Muscle layer of duodenum (tissue), 2 donors: ENCODE results near the gene ICOS.
"Not testable (repeated sequence)": the region's sequence is repeated elsewhere in the genome, so short reads cannot be mapped to it uniquely, and the experiment has no call there.

Experiments used
- H3K27ac ChIP-seq: one replicate; pipeline ENCODE4 v1.7.0; 2013; ENCODE audit warnings: mild to moderate bottlenecking, low read length
- H3K27me3 ChIP-seq: one replicate; pipeline ENCODE4 v1.7.0; 2013; ENCODE audit warnings: low read depth, mild to moderate bottlenecking, control low read depth, low read length
- H3K36me3 ChIP-seq, 2 donors: one replicate each; pipeline ENCODE4 v1.7.0; 2013; ENCODE audit warnings: low read length in 2 of 2, control low read depth in 1 of 2, mild to moderate bottlenecking in 1 of 2; ENCODE audit not compliant: insufficient read depth in 2 of 2, control insufficient read depth in 1 of 2
- H3K4me1 ChIP-seq, 2 donors: one replicate each; pipeline ENCODE4 v1.7.0; 2013; ENCODE audit warnings: low read length in 2 of 2, mild to moderate bottlenecking in 2 of 2, control low read depth in 1 of 2, moderate library complexity in 1 of 2; ENCODE audit not compliant: insufficient read depth in 2 of 2, control insufficient read depth in 1 of 2
- H3K4me3 ChIP-seq, 2 donors: one replicate each; pipeline ENCODE4 v1.7.0; 2013; ENCODE audit warnings: low read length in 2 of 2, low read depth in 1 of 2, mild to moderate bottlenecking in 1 of 2
- H3K9me3 ChIP-seq, 2 donors: one replicate each; pipeline ENCODE4 v1.7.0; 2013; ENCODE audit warnings: low read length in 2 of 2, control low read depth in 1 of 2, mild to moderate bottlenecking in 1 of 2; ENCODE audit not compliant: control insufficient read depth in 1 of 2
- donor health status: healthy.

The ICOS gene

GRCh38 chr2:203918264-203918663 lies 18.3 kb upstream of the ICOS start:
- Histone ChIP-seq H3K4me3 (no peak overlapping the region), H3K36me3 (no peaks in the 10 kb centered on the region), H3K4me1 (peaks cover 0 to 5% of the 10 kb centered on the region in 2 donors), H3K27me3 (no peaks in the 10 kb centered on the region), H3K9me3 (no peaks in the 10 kb centered on the region), H3K27ac (no peak overlapping the region)

GRCh38 chr2:203918839-203919238 lies 17.7 kb upstream of the ICOS start:
- Histone ChIP-seq H3K9me3 (no peaks in the 10 kb centered on the region), H3K27ac (no peak overlapping the region), H3K36me3 (no peaks in the 10 kb centered on the region), H3K27me3 (no peaks in the 10 kb centered on the region), H3K4me3 (no peak overlapping the region), H3K4me1 (peaks cover 0 to 5% of the 10 kb centered on the region in 2 donors)

- Histone ChIP-seq H3K4me3 (no peak overlapping the region), H3K36me3 (no peaks in the 10 kb centered on the region), H3K4me1 (no peaks in the 10 kb centered on the region), H3K27ac (no peak overlapping the region), H3K9me3 (no peaks in the 10 kb centered on the region), H3K27me3 (no peaks in the 10 kb centered on the region)
These were observed 10.9 kb upstream of the ICOS start for GRCh38 chr2:203925512-203926158.

- Histone ChIP-seq H3K36me3 (no peaks in the 10 kb centered on the region), H3K27ac (no peak overlapping the region), H3K4me3 (no peak overlapping the region), H3K27me3 (no peaks in the 10 kb centered on the region), H3K9me3 (no peaks in the 10 kb centered on the region), H3K4me1 (no peaks in the 10 kb centered on the region)
These were observed 7.7 kb upstream of the ICOS start for GRCh38 chr2:203928849-203929248.

- H3K9me3 ChIP-seq, H3K27me3 ChIP-seq, H3K36me3 ChIP-seq, H3K4me1 ChIP-seq, H3K27ac ChIP-seq, H3K4me3 ChIP-seq: not testable (repeated sequence)
These were observed 5.3 kb upstream of the ICOS start for GRCh38 chr2:203931262-203931661.

- Histone ChIP-seq H3K4me3 (no peak overlapping the region), H3K36me3 (no peaks in the 10 kb centered on the region), H3K4me1 (peaks cover 0 to 4% of the 10 kb centered on the region in 2 donors), H3K9me3 (no peaks in the 10 kb centered on the region), H3K27me3 (no peaks in the 10 kb centered on the region), H3K27ac (no peak overlapping the region)
These were observed 2.5 kb upstream of the ICOS start for GRCh38 chr2:203934041-203934492.

GRCh38 chr2:203934711-203935438 lies 1.7 kb upstream of the ICOS start:
- H3K9me3 ChIP-seq = no peaks in the 10 kb centered on the region
- peaks cover 0 to 4% of the 10 kb centered on the region in 2 donors for H3K4me1 ChIP-seq
- H3K4me3 ChIP-seq = no peak overlapping the region
- no peak overlapping the region for H3K27ac ChIP-seq
- H3K36me3 ChIP-seq = no peaks in the 10 kb centered on the region
- H3K27me3 ChIP-seq = no peaks in the 10 kb centered on the region

GRCh38 chr2:203935568-203935967 lies 995 bp upstream of the ICOS start:
- Histone ChIP-seq H3K4me1 (peaks cover 0 to 4% of the 10 kb centered on the region in 2 donors), H3K27me3 (no peaks in the 10 kb centered on the region), H3K4me3 (no peak overlapping the region), H3K36me3 (no peaks in the 10 kb centered on the region), H3K27ac (no peak overlapping the region), H3K9me3 (no peaks in the 10 kb centered on the region)

DNA sequence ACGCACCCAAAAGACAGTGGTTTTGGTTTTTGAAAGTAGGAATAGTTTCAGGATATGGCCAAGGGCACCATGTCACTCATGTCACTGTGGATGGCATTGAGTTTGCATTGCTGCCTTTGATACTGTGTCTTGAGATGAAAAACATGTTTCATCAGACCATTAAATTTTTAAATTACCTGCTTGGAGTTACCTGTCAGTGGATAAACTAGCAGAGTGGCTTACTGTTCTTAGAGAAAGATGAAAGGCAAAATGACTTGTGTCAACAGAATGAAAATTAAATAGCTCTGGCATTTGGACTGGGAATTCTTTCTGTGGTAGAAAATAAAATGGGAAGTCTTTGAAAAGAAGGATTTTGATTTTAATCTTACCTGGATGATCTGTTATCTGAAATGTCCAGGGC lies 386 bp downstream of the ICOS start:
- Histone ChIP-seq H3K36me3 (no peaks in the 10 kb centered on the region), H3K27me3 (no peaks in the 10 kb centered on the region), H3K27ac (no peak overlapping the region), H3K4me3 (no peak overlapping the region), H3K9me3 (no peaks in the 10 kb centered on the region), H3K4me1 (peaks cover 0 to 4% of the 10 kb centered on the region in 2 donors)

- no peaks in the 10 kb centered on the region for H3K36me3 ChIP-seq
- no peak overlapping the region for H3K27ac ChIP-seq
- no peaks in the 10 kb centered on the region for H3K27me3 ChIP-seq
- H3K4me1 ChIP-seq = peaks cover 0 to 4% of the 10 kb centered on the region in 2 donors
- no peak overlapping the region for H3K4me3 ChIP-seq
- no peaks in the 10 kb centered on the region for H3K9me3 ChIP-seq
These were observed 1.2 kb downstream of the ICOS start for GRCh38 chr2:203937788-203938187.

DNA sequence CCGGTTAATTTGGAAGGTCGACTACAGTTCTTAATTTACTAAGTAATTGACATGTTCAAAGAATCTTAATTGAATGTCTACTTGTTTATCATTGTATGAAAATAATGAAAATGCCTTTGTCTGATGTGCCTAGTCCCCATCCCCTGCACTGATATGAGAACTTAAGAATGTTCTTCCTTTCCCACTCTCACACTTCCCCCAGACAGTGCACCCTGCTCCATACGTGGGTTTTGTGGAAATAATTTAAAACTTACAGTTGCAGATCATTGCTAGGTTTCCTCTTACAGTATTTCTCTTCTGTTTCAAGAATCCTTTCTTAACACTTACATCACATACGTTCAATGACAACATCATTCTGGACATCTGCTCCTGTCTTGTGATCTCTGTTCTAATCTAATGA lies 3.5 kb downstream of the ICOS start:
- no peaks in the 10 kb centered on the region for H3K4me1 ChIP-seq
- H3K36me3 ChIP-seq = no peaks in the 10 kb centered on the region
- no peaks in the 10 kb centered on the region for H3K9me3 ChIP-seq
- H3K4me3 ChIP-seq = no peak overlapping the region
- H3K27me3 ChIP-seq = no peaks in the 10 kb centered on the region
- no peak overlapping the region for H3K27ac ChIP-seq
